GM23338 (cell line): ENCODE data around the gene ATAD2B. TPM values are rescaled to one million over a fixed set of nuclear protein-coding genes. Genes with fewer than 3 reads are reported as not detected.

Experiments
- ATAC-seq: fragments of 200-7000 bp; cut with Tn5 transposase; 3 replicates; pipeline ENCODE4 v1.9.1; 2020
- DNase-seq: peaks from one replicate; pipeline ENCODE4 v3.0.0-alpha.2; 2015; ENCODE audit warnings: low spot score
- H2AFZ ChIP-seq: fragments of 200-600 bp; sonication (generic); 2 replicates; pipeline ENCODE4 v1.8.0; 2016; ENCODE audit warnings: antibody characterized with exemption, mild to moderate bottlenecking, moderate library complexity
- H3F3A ChIP-seq: fragments of 200-600 bp; sonication (generic); replicated peaks from 2 replicates; pipeline ENCODE4 v1.8.0; 2017; ENCODE audit warnings: antibody characterized with exemption, mixed run types, low read depth
- H3K27ac ChIP-seq: fragments of 200-600 bp; sonication (generic); 2 replicates; pipeline ENCODE4 v1.6.1; 2016; ENCODE audit warnings: low read depth
- H3K27me3 ChIP-seq: fragments of 200-600 bp; sonication (generic); 2 replicates; pipeline ENCODE4 v1.8.0; 2016; ENCODE audit warnings: mild to moderate bottlenecking, mixed run types, moderate library complexity; ENCODE audit not compliant: insufficient read depth
- H3K36me3 ChIP-seq: fragments of 200-600 bp; sonication (generic); 2 replicates; pipeline ENCODE4 v1.8.0; 2016; ENCODE audit warnings: mild to moderate bottlenecking; ENCODE audit not compliant: insufficient read depth
- H3K4me1 ChIP-seq: fragments of 200-600 bp; sonication (generic); 2 replicates; pipeline ENCODE4 v1.8.0; 2016; ENCODE audit warnings: mild to moderate bottlenecking, moderate library complexity; ENCODE audit not compliant: insufficient read depth
- H3K4me2 ChIP-seq: fragments of 200-600 bp; sonication (generic); 2 replicates; pipeline ENCODE4 v1.7.1; 2017; ENCODE audit warnings: mixed run types
- H3K4me3 ChIP-seq: fragments of 200-600 bp; sonication (generic); 2 replicates; pipeline ENCODE4 v1.6.1; 2016; ENCODE audit warnings: mixed run types
- H3K79me2 ChIP-seq: fragments of 200-600 bp; sonication (generic); replicated peaks from 2 replicates; pipeline ENCODE4 v1.8.0; 2017; ENCODE audit warnings: mild to moderate bottlenecking; ENCODE audit not compliant: insufficient read depth
- H3K9me2 ChIP-seq: fragments of 200-600 bp; sonication (generic); 2 replicates; pipeline ENCODE4 v1.8.0; 2017; ENCODE audit not compliant: insufficient read depth
- H4K20me1 ChIP-seq: fragments of 200-600 bp; sonication (generic); replicated peaks from 2 replicates; pipeline ENCODE4 v1.8.0; 2017; ENCODE audit warnings: mild to moderate bottlenecking; ENCODE audit not compliant: insufficient read depth
- H3K27ac Mint-ChIP-seq: 2 replicates; pipeline ENCODE4 v1.8.0; 2020; ENCODE audit warnings: inconsistent platforms, mild to moderate bottlenecking, moderate library complexity, mixed read lengths
- H3K27me3 Mint-ChIP-seq: 3 replicates; pipeline ENCODE4 v1.8.0; 2022; ENCODE audit warnings: low read depth, mild to moderate bottlenecking, moderate library complexity, mixed read lengths, inconsistent platforms; ENCODE audit not compliant: insufficient read depth, poor library complexity
- H3K36me3 Mint-ChIP-seq: 3 replicates; pipeline ENCODE4 v1.8.0; 2021; ENCODE audit warnings: low read depth, mild to moderate bottlenecking, inconsistent platforms, moderate library complexity, mixed read lengths
- H3K4me1 Mint-ChIP-seq: 3 replicates; pipeline ENCODE4 v1.8.0; 2020; ENCODE audit warnings: mild to moderate bottlenecking, inconsistent platforms, mixed read lengths
- H3K4me3 Mint-ChIP-seq: 3 replicates; pipeline ENCODE4 v1.8.0; 2021; ENCODE audit warnings: moderate library complexity, mild to moderate bottlenecking, inconsistent platforms, mixed read lengths
- H3K9me3 Mint-ChIP-seq: 3 replicates; pipeline ENCODE4 v1.8.0; 2020; ENCODE audit warnings: moderate library complexity, mild to moderate bottlenecking, inconsistent platforms, mixed read lengths
- CREB1 ChIP-seq: fragments of 250-450 bp; sonication (Bioruptor Pico); IDR thresholded peaks from 2 replicates; pipeline ENCODE4 v1.5.0; 2020; ENCODE audit warnings: low read depth, mild to moderate bottlenecking, moderate library complexity
- CTCF ChIP-seq, 2 experiments: fragments of 200-600 bp in 1 of 2; sonication (generic) in 1 of 2; conservative IDR thresholded peaks; 2 replicates each; pipeline versions ENCODE4 v1.5.1 to v1.6.1; 2016 to 2017; ENCODE audit warnings: antibody characterized with exemption in 2 of 2, low read depth in 2 of 2, mild to moderate bottlenecking in 2 of 2, moderate library complexity in 1 of 2
- ETS1 ChIP-seq: IDR thresholded peaks from 2 replicates; pipeline ENCODE4 v1.6.1; 2016; ENCODE audit warnings: antibody characterized with exemption
- EZH2 ChIP-seq: fragments of 200-600 bp; sonication (generic); IDR thresholded peaks from one replicate; pipeline ENCODE4 v1.8.0; 2017; ENCODE audit warnings: antibody characterized with exemption, mild to moderate bottlenecking, low read depth; ENCODE audit not compliant: unreplicated experiment
- EZH2phosphoT487 ChIP-seq: fragments of 200-600 bp; sonication (generic); IDR thresholded peaks from one replicate; pipeline ENCODE4 v1.8.1; 2018; ENCODE audit warnings: antibody characterized with exemption; ENCODE audit not compliant: unreplicated experiment
- JUNB ChIP-seq: IDR thresholded peaks from one replicate; pipeline ENCODE4 v1.6.1; 2016; ENCODE audit warnings: antibody characterized with exemption; ENCODE audit not compliant: unreplicated experiment
- NANOG ChIP-seq: IDR thresholded peaks from 2 replicates; pipeline ENCODE4 v1.6.1; 2016; ENCODE audit warnings: antibody characterized with exemption, borderline replicate concordance
- POLR2AphosphoS5 ChIP-seq: IDR thresholded peaks from 2 replicates; pipeline ENCODE4 v1.6.1; 2016; ENCODE audit warnings: antibody characterized with exemption, low read depth
- REST ChIP-seq: IDR thresholded peaks from one replicate; pipeline ENCODE4 v1.6.1; 2018; ENCODE audit warnings: antibody characterized with exemption; ENCODE audit not compliant: unreplicated experiment
- STAT1 ChIP-seq: IDR thresholded peaks from one replicate; pipeline ENCODE4 v1.6.1; 2016; ENCODE audit warnings: antibody characterized with exemption; ENCODE audit not compliant: unreplicated experiment
- ZNF114 ChIP-seq: fragments of 250-450 bp; sonication (Bioruptor Pico); IDR thresholded peaks from 2 replicates; pipeline ENCODE4 v1.5.0; 2020; ENCODE audit warnings: mild to moderate bottlenecking, moderate library complexity
- ZNF331 ChIP-seq: fragments of 250-450 bp; sonication (Bioruptor Pico); IDR thresholded peaks from 2 replicates; pipeline ENCODE4 v1.5.0; 2020; ENCODE audit warnings: low read depth, mild to moderate bottlenecking, moderate library complexity
- ZNF462 ChIP-seq: fragments of 250-450 bp; sonication (Bioruptor Pico); IDR thresholded peaks from 2 replicates; pipeline ENCODE4 v1.5.0; 2020; ENCODE audit warnings: mild to moderate bottlenecking, moderate library complexity
- polyA plus RNA-seq: library from polyadenylated mRNA; unstranded; fragments of >200 nt; fragmentation: Nextera tagmentation; extraction: Ambion mirVana; gene quantifications from 2 replicates; pipeline ENCODE4 v1.2.1, GENCODE V29; 2016
- total RNA-seq: library from RNA; depleted of rRNA; stranded (reverse); fragments of >200 nt; shearing (Covaris generic); gene quantifications from 2 replicates; pipeline ENCODE4 v1.2.3, GENCODE V29; 2014

Gene ATAD2B
- total and polyA plus RNA-seq, 2 experiments from 2014 or later, result 12.4 to 19.3 TPM

- Histone ChIP-seq H3K9me2 (no peaks in the 10 kb centered on the region), H3K27ac (no peak overlapping the region), H3K27me3 (no peaks in the 10 kb centered on the region), H3K4me3 (no peak overlapping the region), H4K20me1 (no peaks in the 10 kb centered on the region), H3K36me3 (no peaks in the 10 kb centered on the region; the same call in 1 of the 2 replicates), H3K79me2 (no peaks in the 10 kb centered on the region), H3F3A (no peaks in the 10 kb centered on the region), H3K4me2 (no peak overlapping the region), H3K4me1 (no peaks in the 10 kb centered on the region), H2AFZ (no peak overlapping the region)
- Mint-ChIP-seq H3K4me3 (no peak overlapping the region), H3K4me1 (no peaks in the 10 kb centered on the region), H3K27me3 (no peaks in the 10 kb centered on the region), H3K36me3 (0 out of 3 replicates have a peak, but pooled peaks cover 3% of the 10 kb centered on the region), H3K9me3 (no peaks in the 10 kb centered on the region), H3K27ac (no peak overlapping the region)
- DNase-seq (no peak), ATAC-seq (no peak)
- TF ChIP-seq ZNF114 (CRISPR knock-in tag) (no peak), EZH2phosphoT487 (no peak), EZH2 (no peak), REST (no peak), POLR2AphosphoS5 (no peak), ETS1 (no peak), CTCF (conservative IDR thresholded peaks at IDR 0.05; ENCODE audit: low read depth in 2 of 2) (no peak), NANOG (no peak), JUNB (no peak), ZNF331 (CRISPR knock-in tag) (no peak), STAT1 (no peak), CREB1 (no peak), ZNF462 (CRISPR knock-in tag) (no peak)
Measured at GRCh38 chr2:23803264-23803964, 123.5 kb downstream of the ATAD2B start.
